ENCODE data around the gene C2orf66.

DNA sequence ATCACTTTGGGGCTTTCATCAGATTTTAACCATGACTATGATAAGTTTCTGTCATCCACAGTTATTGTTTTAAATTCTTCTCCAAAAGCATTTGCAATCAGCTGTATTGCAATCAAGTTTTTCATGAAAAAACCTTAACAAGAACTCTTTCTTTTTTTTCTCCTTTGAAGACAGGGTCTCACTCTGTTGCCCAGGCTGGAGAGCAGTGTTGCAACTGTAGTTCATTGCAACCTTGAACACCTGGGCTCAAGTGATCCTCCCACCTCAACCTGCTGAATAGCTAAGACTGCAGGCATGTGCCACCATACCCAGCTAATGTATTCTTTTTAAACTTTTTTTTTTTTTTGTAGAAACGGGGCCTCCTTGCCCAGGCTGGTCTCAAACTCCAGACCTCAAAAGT lies 45.5 kb upstream of the C2orf66 start:
- TF ChIP-seq, protein P1, sequence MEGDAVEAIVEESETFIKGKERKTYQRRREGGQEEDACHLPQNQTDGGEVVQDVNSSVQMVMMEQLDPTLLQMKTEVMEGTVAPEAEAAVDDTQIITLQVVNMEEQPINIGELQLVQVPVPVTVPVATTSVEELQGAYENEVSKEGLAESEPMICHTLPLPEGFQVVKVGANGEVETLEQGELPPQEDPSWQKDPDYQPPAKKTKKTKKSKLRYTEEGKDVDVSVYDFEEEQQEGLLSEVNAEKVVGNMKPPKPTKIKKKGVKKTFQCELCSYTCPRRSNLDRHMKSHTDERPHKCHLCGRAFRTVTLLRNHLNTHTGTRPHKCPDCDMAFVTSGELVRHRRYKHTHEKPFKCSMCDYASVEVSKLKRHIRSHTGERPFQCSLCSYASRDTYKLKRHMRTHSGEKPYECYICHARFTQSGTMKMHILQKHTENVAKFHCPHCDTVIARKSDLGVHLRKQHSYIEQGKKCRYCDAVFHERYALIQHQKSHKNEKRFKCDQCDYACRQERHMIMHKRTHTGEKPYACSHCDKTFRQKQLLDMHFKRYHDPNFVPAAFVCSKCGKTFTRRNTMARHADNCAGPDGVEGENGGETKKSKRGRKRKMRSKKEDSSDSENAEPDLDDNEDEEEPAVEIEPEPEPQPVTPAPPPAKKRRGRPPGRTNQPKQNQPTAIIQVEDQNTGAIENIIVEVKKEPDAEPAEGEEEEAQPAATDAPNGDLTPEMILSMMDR (IDR thresholded peaks at IDR 0.05 in 8 of 11, conservative IDR thresholded peaks at IDR 0.05 in 3 of 11): no peak
- no peak for TF ChIP-seq POLR2A (IDR thresholded peaks at IDR 0.05)

All from spleen (tissue), 7 donors.